ENCODE results near the gene PIK3AP1. TPM values are rescaled to one million over a fixed set of nuclear protein-coding genes. Genes with fewer than 3 reads are reported as not detected.
A peak's percentile ranks its signal among the peaks of the same experiment; 100 is the strongest.

The PIK3AP1 gene
- total RNA-seq, 1 donor from 2014 or later, result 6.7 TPM

DNA sequence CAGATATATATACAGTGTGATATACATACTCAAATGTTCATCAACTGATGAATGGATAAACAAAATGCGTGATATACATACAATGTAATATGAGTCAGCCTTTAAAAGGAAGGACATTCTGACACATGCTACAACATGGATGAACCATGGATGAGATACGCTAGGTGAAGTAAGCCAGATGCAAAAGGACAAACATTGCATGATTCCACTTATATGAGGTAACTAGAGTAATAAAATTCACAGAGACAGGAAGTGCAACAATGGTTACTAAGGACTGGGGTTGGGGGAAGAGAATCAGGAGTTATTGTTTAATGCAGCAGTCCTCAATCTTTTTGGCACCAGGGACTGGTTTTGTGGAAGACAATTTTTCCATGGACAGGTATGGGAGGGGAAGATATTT is 47.3 kb upstream of the PIK3AP1 start:
- no peak for TF ChIP-seq CTCF (IDR thresholded peaks at IDR 0.05; ENCODE audit: insufficient read depth, low read depth, low read length)
- TF ChIP-seq EZH2 (IDR thresholded peaks at IDR 0.05; ENCODE audit: insufficient read depth, low read length), result no peak
- Histone ChIP-seq H2AFZ (ENCODE audit: low read depth, low read length) (no peak overlapping the region), H3K9ac (ENCODE audit: low read length) (no peak overlapping the region), H3K4me2 (ENCODE audit: low read length) (no peak overlapping the region), H3K9me3 (ENCODE audit: insufficient read depth, low read depth, low read length) (peaks cover 6% of the 10 kb centered on the region), H3K27me3 (ENCODE audit: insufficient read depth, low read length) (no peaks in the 10 kb centered on the region), H3K36me3 (ENCODE audit: insufficient read depth, low read length) (no peaks in the 10 kb centered on the region), H3K79me2 (ENCODE audit: insufficient read depth, low read length) (no peaks in the 10 kb centered on the region), H4K20me1 (ENCODE audit: insufficient read depth, low read length) (no peaks in the 10 kb centered on the region), H3K4me1 (ENCODE audit: insufficient read depth, low read length) (no peaks in the 10 kb centered on the region), H3K4me3 (ENCODE audit: insufficient read depth, low read depth, low read length) (no peak overlapping the region), H3K27ac (ENCODE audit: low read depth, low read length) (no peak overlapping the region)
- peaks cover 5% of the 10 kb centered on the region for H3K9me3 Mint-ChIP-seq (ENCODE audit: unreplicated experiment)
- no peaks in the 10 kb centered on the region for H3K36me3 Mint-ChIP-seq (ENCODE audit: low read depth, unreplicated experiment)
- H3K4me1 Mint-ChIP-seq (ENCODE audit: low read depth, unreplicated experiment), result no peaks in the 10 kb centered on the region
- no peak overlapping the region for H3K27ac Mint-ChIP-seq (ENCODE audit: unreplicated experiment)
- no peak for FAIRE-seq
- H3K27me3 Mint-ChIP-seq (ENCODE audit: low read depth, unreplicated experiment), result peaks cover 10% of the 10 kb centered on the region
- no peak overlapping the region for H3K4me3 Mint-ChIP-seq (ENCODE audit: unreplicated experiment)
- DNase-seq (ENCODE audit: low read depth), result no peak

GRCh38 chr10:96765406-96766240 is 45.3 kb upstream of the PIK3AP1 start:
- DNase-seq (ENCODE audit: low read depth) (peak; percentile 31), FAIRE-seq (no peak)
- no peak overlapping the region for H3K4me3 ChIP-seq (ENCODE audit: insufficient read depth, low read depth, low read length)
- Mint-ChIP-seq H3K36me3 (ENCODE audit: low read depth, unreplicated experiment) (no peaks in the 10 kb centered on the region), H3K9me3 (ENCODE audit: unreplicated experiment) (no peaks in the 10 kb centered on the region), H3K27me3 (ENCODE audit: low read depth, unreplicated experiment) (peaks cover 12% of the 10 kb centered on the region), H3K27ac (ENCODE audit: unreplicated experiment) (no peak overlapping the region), H3K4me3 (ENCODE audit: unreplicated experiment) (no peak overlapping the region), H3K4me1 (ENCODE audit: low read depth, unreplicated experiment) (peaks cover 3% of the 10 kb centered on the region)
- TF ChIP-seq CTCF (IDR thresholded peaks at IDR 0.05; ENCODE audit: insufficient read depth, low read depth, low read length) (peak; percentile 87), EZH2 (IDR thresholded peaks at IDR 0.05; ENCODE audit: insufficient read depth, low read length) (no peak)
- H3K4me2 ChIP-seq (ENCODE audit: low read length), result no peak overlapping the region
- no peaks in the 10 kb centered on the region for H3K27me3 ChIP-seq (ENCODE audit: insufficient read depth, low read length)
- H3K9ac ChIP-seq (ENCODE audit: low read length), result no peak overlapping the region
- no peaks in the 10 kb centered on the region for H3K4me1 ChIP-seq (ENCODE audit: insufficient read depth, low read length)
- H2AFZ ChIP-seq (ENCODE audit: low read depth, low read length), result no peak overlapping the region
- H3K9me3 ChIP-seq (ENCODE audit: insufficient read depth, low read depth, low read length), result peaks cover 2% of the 10 kb centered on the region
- no peak overlapping the region for H3K27ac ChIP-seq (ENCODE audit: low read depth, low read length)
- H3K36me3 ChIP-seq (ENCODE audit: insufficient read depth, low read length), result no peaks in the 10 kb centered on the region
- H3K79me2 ChIP-seq (ENCODE audit: insufficient read depth, low read length), result no peaks in the 10 kb centered on the region
- no peaks in the 10 kb centered on the region for H4K20me1 ChIP-seq (ENCODE audit: insufficient read depth, low read length)

Data from astrocyte (in vitro differentiated cells and primary cell).